GM19468 (cell line): Measurements from ENCODE around the gene NECAB3.

Experiments used
- ATAC-seq: cut with Tn5 transposase; IDR thresholded peaks from one replicate; pipeline ENCODE4 v1.9.1; 2021; ENCODE audit warnings: mild to moderate bottlenecking, moderate library complexity, moderate number of reproducible peaks; ENCODE audit not compliant: unreplicated experiment; ENCODE audit errors: extremely low read depth

Gene NECAB3

GRCh38 chr20:33630507-33630906, 43.7 kb downstream of the NECAB3 start:
- no peak for ATAC-seq

- ATAC-seq = no peak
These were observed 44.2 kb downstream of the NECAB3 start for GRCh38 chr20:33629979-33630378.

- no peak for ATAC-seq
These were observed 44.7 kb downstream of the NECAB3 start for GRCh38 chr20:33629533-33629932.

GRCh38 chr20:33627577-33628216, 46.5 kb downstream of the NECAB3 start:
- ATAC-seq = no peak

DNA sequence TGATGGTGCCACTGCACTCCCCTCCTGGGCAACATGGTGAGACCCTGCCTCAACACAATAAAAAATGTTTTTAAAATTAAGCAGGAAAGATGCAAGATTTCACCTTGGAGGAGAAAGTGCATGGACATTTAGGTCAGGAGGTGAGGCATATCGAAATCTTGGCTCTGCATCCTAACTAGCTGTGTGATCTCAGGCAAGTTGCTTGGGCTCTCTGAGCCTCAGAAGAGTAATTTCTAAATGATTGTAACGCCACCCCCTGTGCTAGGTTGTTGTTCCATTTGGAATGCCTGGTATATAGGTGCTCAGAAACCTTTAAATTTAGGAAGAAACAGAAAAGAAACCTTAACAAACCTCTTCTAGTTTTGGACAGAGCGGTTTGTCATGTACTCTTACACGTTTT, 48.0 kb downstream of the NECAB3 start:
- no peak for ATAC-seq

GRCh38 chr20:33624399-33624798, 49.8 kb downstream of the NECAB3 start:
- ATAC-seq = no peak

DNA sequence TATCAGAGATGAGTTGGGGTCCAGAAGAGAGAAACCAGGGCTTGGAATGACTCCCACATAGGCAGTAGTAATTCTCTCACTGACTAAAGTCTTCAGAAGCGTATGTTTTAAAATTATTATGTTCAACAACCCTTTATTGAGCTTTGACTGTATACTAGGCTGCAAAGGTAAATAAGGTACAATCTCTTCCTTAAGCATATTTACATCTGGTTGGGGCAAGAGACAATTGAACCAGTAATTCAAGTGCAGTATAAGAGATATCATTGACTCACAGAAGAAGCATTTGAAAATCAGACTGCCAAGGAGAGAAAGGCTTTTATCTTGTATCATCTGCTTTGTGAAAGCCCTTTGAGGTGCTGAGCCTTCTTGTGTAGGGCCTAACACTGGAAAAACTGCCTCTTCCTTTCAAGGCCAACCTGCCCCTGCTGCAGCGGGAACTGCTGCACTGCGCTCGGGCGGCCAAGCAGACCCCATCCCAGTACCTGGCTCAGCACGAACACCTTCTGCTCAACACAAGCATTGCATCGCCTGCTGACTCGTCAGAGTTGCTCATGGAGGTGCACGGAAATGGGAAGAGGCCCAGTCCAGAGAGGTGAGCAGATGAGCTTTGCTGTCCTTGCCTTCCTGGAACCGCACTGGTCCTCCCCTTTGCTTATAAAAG, 51.4 kb downstream of the NECAB3 start:
- ATAC-seq = no peak

DNA sequence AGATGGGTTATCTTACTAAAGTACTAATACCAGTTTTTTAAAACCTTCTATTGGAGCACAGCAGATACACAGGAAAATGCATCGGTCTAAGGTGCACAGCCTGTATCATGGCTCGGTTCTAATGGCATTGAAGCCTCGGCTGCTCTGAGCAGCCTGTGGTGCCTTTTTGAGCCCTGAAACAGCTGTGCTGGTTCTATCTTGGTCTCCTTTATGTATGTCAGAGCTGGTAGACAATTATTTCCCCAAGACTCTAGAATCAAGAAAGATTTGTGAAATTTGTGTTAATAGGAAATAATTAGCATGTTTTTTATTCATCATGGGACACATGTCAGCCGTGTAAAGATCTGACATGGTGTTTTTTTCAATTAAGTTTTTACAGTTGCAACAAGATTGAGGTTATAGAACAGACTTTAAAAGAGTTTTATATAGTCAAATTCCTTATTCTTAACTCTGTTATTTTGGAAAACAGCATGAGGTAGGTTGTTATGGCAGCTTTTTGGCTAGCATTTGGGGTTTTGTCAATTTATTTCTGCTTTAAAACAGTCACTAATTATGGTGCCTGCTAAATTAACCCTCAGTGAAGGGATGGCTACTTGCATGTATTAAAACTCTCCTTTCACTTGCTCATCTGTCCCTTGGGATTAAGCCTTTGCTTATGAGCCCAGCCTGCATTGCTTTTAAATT, 52.4 kb downstream of the NECAB3 start:
- no peak for ATAC-seq

GRCh38 chr20:33612001-33612400, 62.2 kb downstream of the NECAB3 start:
- ATAC-seq = no peak

GRCh38 chr20:33611106-33611505, 63.1 kb downstream of the NECAB3 start:
- no peak for ATAC-seq

DNA sequence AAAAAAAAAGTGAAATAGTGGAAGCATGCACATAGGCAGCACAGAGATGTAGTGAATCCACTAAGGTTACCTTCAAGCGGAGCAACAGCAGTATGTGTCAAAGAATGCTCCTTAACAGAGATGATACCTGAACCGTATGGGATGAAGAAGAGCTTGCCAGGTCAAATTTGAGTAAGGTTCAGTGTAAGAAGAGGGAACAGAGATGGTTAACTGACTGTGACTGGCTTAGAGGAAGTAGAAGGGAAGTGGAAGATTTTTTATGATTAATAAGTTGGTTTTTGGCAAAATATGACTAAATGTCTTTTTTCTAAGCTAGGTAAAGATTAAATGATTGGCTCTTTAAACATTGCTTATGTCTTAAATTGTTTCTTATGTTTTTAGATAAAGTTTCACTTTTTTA, 64.7 kb downstream of the NECAB3 start:
- no peak for ATAC-seq
